NCI-H2227 (cell line): ENCODE data around the gene FNDC3B.

ENCODE experiments used
- DNase-seq: peaks from one replicate; lab custom pipeline; 2025; ENCODE audit not compliant: unreplicated experiment; lab: John Stamatoyannopoulos, UW

FNDC3B gene

GRCh38 chr3:172204716-172205115 lies 165.3 kb downstream of the FNDC3B start:
- no peak for DNase-seq

DNA sequence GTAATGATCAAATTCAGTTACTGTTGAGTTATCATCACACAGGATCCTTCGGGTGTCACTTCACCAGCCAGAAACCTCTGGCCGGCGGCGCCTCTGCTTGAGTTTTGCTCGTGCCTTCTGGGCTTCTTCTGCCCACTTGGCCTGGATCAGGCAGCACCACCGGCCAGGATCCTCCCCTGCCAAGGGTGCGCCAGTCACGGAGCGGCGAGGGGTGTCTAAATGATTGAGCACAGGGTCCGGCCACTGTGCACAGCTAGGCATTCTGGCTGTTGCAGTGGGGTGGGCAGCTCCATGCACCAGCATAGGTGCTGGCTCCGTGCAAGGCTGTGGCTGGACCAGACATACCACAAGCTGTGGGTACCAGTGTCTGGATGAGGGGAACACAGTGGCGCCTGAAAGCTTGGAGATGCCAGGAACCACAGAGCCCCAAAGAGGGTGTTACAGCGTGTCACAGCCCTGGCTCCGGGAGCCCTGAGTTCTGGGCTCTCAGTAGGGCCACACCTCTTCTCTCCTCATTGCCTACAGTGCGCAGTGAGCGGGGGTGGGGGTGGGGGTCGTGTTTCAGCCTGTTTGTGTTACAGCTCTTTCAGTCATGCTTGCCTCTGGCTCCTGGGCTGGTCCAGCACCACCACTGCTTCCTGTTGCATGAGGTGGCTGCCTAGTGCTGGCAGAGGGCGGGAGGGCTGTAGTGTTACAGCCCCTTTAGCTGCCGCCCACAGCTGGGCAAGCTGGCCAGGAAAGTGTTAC lies 169.4 kb downstream of the FNDC3B start:
- no peak for DNase-seq

GRCh38 chr3:172209333-172210321 lies 170.2 kb downstream of the FNDC3B start:
- no peak for DNase-seq

DNA sequence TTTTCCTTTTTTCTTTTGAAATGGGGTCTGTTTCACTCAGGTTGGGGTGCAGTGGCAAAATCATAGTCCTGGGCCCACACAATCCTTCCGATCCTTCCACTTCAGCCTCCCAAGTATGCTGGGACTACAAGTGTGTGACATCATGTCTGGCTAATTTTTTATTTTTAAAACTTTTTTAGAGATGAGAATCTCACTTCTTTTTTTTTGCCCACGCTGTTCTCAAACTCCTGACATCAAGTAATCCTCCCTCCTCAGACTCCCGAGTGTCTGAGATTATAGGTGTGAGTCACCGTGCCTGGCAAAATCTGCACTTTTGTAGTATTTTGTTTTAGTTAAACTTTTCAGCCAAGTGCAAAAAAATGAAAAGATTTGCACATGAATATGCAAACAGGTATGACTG lies 171.0 kb downstream of the FNDC3B start:
- no peak for DNase-seq

DNA sequence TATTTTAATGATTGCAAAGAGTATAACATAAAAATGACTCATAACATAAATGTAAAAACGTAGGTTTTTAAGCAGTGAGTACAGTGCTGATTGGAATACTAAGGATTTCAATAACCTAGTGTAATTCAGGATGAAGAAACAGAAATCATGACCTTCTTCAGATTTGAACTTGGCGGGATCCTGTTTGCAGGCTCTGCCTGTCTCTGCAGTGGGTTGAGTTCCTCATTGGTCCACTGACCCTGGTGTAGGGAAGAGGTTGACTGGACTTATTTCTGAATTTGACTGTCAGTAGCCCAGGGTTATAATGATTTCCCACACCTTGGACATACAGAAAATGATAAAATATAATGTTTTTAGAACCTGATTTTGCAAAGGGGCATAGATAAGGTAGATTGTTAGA lies 171.7 kb downstream of the FNDC3B start:
- DNase-seq: no peak

GRCh38 chr3:172213200-172213599 lies 173.8 kb downstream of the FNDC3B start:
- no peak for DNase-seq

GRCh38 chr3:172213904-172214303 lies 174.5 kb downstream of the FNDC3B start:
- DNase-seq: no peak

DNA sequence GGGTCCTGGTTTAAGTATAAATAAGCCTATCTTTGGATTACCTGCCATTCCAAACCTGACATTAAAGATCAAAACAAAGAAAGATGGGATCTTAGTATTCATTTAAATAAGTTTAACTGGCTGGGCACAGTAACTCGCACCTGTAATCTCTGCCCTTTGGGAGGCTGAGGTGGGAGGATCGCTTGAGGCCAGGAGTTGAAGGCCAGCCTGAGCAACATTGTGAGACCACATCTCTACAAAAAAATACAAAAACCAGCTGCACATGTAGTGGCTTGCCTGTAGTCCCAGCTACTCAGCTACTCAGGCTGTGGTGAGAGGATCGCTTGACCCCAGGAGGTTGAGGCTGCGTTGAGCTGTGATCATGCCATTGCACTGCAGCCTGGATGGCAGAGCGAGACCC lies 176.9 kb downstream of the FNDC3B start:
- no peak for DNase-seq

DNA sequence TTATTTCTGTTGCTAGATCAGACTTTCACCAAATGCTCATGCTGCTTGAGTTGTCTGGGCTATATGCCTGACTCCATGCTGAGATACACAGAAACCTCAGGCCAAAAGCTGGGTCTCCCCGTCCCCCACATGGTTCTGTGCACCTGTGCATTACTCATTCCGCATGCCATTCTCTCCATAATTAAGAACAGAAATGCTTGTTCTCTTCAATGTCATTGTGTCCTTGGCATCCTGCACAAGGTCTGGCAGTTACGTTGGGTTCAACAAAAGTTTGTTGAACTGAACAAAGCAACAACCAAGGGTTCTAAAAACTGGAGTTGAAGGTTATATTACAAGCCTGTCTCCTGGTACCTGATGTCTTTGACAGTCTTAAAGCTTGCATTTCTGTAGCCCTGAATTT lies 177.5 kb downstream of the FNDC3B start:
- DNase-seq: no peak

- no peak for DNase-seq
These were observed 178.5 kb downstream of the FNDC3B start for GRCh38 chr3:172217877-172218276.

DNA sequence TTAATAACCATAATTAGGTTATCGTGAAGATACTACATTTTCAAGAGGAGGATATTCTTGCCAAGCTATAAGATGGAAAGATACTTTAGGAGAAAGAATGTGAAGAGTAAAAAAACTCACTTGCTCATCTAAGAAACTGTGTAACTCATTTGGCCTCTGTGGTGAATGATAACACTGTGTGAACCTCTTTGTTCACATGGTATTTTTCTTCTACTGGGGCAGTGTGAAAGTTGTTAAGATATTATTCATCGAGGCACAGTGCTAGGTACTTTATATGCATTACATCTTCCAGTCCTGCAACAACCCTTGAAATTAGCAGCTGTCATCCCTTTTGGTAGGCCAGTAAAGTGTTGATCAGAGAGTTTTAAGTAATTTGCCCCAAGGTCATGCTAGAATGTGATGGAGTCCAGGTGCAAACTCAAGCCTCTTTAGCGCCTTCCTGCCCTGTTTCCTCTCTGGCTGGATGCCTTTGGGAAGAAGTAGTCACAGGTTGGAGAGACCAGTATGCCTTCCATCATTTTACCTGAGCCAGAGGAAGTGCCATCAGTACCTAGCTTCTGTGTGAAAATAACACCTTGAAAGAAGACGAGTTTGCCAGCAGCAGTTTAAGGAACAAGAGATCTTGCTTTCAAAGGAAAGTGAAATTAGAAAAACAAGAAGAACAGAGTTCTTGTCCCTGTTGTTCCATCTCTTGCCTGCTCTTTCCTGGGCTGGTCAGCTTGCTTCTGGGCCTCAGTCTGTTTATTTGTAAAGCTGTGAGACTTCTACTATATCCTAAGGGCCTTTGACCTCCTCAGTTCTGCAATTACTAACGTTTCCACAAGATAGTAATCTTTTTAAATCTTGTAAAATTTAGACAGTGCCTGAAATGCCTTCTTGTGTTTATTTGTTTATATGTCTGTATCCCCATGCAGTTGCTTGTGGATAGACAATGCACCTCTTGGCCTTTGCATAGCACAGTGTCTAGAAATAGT lies 179.3 kb downstream of the FNDC3B start:
- DNase-seq: no peak

GRCh38 chr3:172219750-172220149 lies 180.4 kb downstream of the FNDC3B start:
- no peak for DNase-seq

DNA sequence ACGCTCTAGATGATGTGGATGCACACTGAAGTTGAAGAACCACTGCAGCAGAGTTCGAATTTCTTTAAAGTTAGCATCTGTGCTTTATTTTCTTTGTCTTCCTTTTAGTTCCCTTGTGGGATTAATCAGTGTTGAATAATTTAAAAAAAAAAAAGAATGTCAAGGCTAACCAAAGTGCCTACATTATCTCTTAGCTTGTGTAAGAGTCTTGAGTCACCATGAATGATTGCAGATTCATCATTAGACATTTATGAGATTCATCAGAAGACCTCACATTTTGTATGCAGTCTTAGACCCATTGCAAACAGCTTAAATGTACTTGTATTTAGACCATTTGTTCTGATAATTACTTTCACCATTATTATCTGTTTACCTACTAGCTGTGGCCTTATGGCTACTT lies 182.2 kb downstream of the FNDC3B start:
- DNase-seq: no peak

- DNase-seq: no peak
These were observed 183.2 kb downstream of the FNDC3B start for GRCh38 chr3:172222478-172223071.

- DNase-seq: no peak
These were observed 184.5 kb downstream of the FNDC3B start for GRCh38 chr3:172223870-172224269.

- peak; percentile 31 for DNase-seq
These were observed 185.3 kb downstream of the FNDC3B start for GRCh38 chr3:172224560-172225214.

DNA sequence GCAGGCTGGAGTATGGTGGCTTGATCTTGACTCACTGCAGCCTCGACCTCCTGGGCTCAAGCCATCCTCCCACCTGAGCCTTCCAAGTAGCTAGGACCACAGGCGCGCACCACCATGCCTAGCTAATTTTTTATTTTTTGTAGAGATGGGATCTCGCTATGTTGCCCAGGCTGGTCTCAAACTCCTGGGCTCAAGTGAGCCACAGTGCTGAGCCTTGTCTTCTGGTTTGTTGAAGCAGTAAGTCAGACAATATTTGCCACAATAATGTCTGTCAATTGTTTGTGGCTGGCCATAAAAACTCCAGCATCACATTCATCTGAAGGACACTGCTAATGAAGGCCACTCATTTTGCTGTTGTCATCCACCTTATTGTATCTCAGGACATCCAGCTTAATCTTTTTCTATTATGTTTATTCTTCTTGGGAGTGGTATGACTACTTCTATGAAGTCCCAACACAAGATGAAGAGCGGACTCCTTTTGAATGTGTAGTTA lies 185.9 kb downstream of the FNDC3B start:
- no peak for DNase-seq

GRCh38 chr3:172226831-172227230 lies 187.5 kb downstream of the FNDC3B start:
- DNase-seq: no peak

DNA sequence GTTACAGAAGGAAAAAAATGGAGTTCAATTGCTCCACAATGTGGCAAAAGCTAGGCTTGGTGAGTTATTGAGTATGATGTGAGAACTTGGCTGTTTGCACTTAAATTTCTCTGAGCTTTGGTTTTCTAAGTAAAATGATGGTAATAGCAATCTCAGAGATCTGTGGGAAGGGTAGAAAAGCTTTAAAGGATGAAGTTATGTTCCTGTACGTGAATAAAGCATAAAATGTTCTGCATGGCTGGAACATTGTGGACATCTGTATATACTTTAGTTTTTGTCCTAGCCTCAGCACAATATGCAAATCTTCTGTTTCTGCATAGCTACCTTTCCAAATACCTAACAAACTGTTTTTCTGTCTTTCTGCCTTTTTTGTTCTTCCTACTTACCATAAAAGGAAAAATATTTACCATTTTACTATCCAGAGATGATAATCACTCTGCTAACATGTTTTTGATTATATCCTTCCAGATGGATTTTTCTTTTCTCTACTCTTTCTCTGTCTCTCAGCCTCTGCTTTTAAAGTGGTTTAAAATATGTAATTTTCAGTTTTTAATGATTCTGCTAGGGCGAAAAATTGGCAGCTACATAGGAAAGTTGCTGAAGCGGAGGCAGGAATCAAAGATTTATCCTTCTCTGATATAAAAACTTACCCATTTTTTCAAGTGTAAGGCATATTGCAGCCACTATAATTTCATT lies 188.1 kb downstream of the FNDC3B start:
- no peak for DNase-seq
